HUDEP-2 (cell line): Measurements from ENCODE around the gene COX18.

ENCODE experiments used
- DNase-seq, 76 experiments: peaks; one replicate each; lab custom pipeline; 2025; ENCODE audit not compliant: unreplicated experiment in 76 of 76; lab: John Stamatoyannopoulos, UW

Gene COX18

DNA sequence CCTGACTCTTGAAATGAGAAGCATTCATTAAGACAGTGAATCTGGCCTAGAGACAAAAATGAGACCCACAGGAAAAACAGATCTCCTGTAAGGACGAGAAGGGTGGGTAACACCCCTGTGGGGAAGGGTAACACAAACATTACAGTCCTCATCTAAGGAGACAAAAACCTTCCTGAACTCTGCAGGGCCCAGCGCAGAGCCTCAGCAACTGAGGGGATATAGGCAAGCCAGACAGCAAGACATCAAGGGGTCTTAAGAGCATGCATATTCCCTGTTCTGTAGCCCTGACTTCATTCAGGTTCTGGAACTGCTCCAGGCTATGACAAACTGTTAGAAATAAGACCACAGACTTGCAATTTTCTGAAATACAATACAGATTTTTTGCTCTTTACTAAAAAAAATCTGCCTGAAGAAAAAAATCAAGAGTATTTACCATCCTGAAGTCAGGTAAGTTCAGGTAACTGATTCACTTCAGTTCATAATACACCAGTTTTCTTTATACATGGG is 15.5 kb downstream of the COX18 start:
- no peak for DNase-seq

- no peak for DNase-seq
Observed at GRCh38 chr4:73053076-73053475, 16.4 kb downstream of the COX18 start.

DNA sequence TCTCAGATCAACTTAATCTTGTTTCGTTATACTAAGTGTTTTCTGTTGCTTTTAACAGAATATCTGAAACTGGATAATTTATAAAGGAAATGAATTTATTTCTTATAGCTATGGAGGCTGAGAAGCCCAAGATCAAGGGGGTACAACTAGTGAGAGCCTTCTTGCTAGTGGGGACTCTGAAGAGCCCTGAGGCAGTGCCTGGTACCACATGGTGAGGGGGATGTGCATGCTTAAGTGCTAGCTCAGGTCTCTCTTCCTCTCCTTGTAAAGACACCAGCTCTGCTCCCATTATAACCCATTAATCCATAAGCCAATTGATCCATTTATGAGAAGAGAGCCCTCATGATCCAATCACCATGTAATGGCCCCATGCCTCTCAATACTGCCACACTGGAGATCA is 17.9 kb downstream of the COX18 start:
- DNase-seq: no peak

DNA sequence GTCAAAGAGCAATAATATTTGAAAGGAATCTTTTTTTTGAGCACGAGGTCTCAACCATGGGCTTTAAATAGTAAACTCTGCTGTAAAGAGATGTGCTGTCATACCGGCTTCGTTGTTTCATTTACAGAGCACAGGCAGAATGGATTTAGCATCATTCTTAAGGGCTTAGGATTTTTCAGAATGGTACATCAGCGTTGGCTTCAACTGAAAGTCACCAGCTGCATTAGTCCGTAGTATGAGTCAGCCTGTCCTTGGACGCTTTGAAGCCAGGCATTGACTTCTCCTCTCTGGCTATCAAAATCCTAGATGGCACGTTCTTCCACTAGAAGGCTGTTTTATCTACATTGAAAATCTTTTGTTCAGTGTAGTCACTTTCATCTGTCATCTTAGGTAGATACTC is 23.6 kb downstream of the COX18 start:
- DNase-seq: no peak

GRCh38 chr4:73037057-73037456 is 32.5 kb downstream of the COX18 start:
- DNase-seq: no peak

DNA sequence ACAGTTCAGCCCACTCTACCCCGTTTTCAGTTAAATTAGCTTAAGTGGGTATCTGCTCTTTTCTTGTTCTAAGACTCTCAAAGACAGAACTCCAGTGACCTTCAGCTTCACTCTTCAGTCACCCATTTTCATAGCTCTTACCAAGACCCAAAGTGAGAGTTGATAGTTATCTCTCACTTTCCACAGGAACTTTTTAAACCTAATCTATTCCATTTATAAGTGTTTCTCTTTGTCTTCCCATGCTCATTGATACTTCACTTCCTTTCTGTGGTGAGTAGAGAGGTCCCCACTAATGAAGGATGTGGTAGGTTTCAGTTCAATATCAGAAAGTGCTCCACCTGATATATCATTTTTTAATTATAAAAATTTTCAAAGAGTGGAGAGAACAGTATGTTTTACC is 33.4 kb downstream of the COX18 start:
- DNase-seq: no peak

- DNase-seq: no peak
Observed at GRCh38 chr4:73034896-73035295, 34.6 kb downstream of the COX18 start.

GRCh38 chr4:73028621-73029020 is 40.9 kb downstream of the COX18 start:
- peak in 19 of 76 experiments; percentile 1 to 46 (median 7) for DNase-seq

DNA sequence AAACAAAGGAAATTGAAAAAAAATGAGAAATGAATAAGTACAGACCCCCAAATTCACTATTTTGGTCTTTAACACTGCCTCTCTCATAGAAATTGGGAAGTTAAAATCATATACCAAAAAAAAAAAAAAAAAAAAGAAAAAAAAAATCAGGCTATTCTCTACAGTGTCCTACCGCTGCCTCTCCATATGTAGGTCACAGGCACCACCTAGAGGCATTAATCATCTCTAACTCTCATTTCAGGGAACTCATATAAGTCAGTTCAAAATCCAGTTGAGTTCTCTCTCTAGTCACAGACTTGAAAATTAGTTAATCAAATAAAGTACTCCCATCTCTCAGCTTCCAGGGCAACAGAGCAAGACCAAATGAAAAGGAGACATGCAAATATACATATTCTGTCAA is 47.9 kb downstream of the COX18 start:
- peak in 20 of 76 experiments; percentile 0 to 32 (median 3) for DNase-seq

GRCh38 chr4:73019462-73020047 is 50.0 kb downstream of the COX18 start:
- DNase-seq: peak in 21 of 76 experiments; percentile 0 to 41 (median 14)

- no peak for DNase-seq
Observed at GRCh38 chr4:73018595-73018994, 50.9 kb downstream of the COX18 start.

GRCh38 chr4:73013310-73013709 is 56.2 kb downstream of the COX18 start:
- DNase-seq: no peak

GRCh38 chr4:73012673-73013072 is 56.8 kb downstream of the COX18 start:
- DNase-seq: no peak

GRCh38 chr4:73011629-73011985 is 57.9 kb downstream of the COX18 start:
- DNase-seq: no peak

- no peak for DNase-seq
Observed at GRCh38 chr4:73010789-73011628, 58.5 kb downstream of the COX18 start.

DNA sequence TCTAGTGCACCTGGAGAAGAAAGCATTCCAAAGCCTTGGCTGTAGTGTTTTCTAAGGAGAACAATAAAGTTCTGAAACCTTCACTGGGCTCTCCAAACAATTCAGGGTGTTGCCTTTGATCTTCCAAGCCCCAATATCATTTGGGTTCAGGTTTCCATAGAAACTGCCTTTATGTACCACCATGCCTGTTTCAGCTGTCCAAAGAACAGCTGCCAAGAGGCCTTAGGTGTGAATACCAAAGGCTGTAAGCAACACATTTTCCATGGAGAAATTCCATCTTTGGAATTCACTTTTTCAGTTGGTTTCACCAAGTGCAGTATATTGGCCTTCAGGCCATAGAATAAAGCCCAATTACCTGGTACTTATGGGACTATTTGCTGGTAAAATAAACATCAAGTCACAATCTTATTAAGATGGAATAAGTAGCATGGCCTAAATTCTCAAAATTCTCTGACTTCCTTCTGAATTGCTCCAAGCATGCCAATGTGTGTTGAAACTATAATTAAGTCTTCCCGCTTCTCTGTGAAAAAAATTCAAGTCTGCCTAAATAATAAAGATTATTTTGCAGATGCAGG is 61.9 kb downstream of the COX18 start:
- no peak for DNase-seq

- DNase-seq: no peak
Observed at GRCh38 chr4:73006286-73006990, 63.1 kb downstream of the COX18 start.

DNA sequence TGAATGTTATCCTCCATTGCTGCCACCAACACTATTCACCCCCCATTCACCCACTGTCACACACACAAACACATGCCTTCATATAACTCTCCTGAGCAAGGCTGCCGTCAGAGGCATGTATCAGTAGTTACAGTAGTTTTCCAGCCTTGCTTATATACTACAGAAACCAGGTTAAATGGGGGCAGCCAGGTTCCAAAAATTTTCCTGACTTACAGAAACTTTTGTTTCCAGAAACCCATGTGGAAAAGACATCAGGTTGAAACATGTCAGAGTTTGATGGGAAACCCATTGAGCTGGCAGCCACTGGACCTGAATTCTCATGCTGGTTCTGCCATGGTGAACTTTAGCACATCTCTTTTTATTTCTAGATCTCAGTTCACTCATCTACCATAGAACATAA is 64.0 kb downstream of the COX18 start:
- DNase-seq: no peak
